Peyer's patch (tissue), 4 donors: ENCODE measurements around the gene ATOH8. TPM values are rescaled to one million over a fixed set of nuclear protein-coding genes. Genes with fewer than 3 reads are reported as not detected.
A peak's percentile ranks its signal among the peaks of the same experiment; 100 is the strongest.

Experiments used
- DNase-seq, 3 donors: peaks; one replicate each; pipeline ENCODE4 v3.0.0-alpha.2; 2017 to 2019
- H3K27ac ChIP-seq, 4 donors: fragments of 200-600 bp; sonication (generic); one replicate each; pipeline ENCODE4 v1.5.1; 2016 to 2019
- H3K27me3 ChIP-seq, 2 donors: fragments of 200-600 bp; sonication (generic); one replicate each; pipeline ENCODE4 v1.5.1; 2019
- H3K36me3 ChIP-seq, 3 donors: fragments of 200-600 bp; sonication (generic); one replicate each; pipeline ENCODE4 v1.5.1; 2016 to 2019
- H3K4me1 ChIP-seq, 4 donors: fragments of 200-600 bp; sonication (generic); one replicate each; pipeline ENCODE4 v1.5.1; 2016 to 2019
- H3K4me3 ChIP-seq, 4 donors: fragments of 200-600 bp; sonication (generic); 1 replicate in 3 of 4; 2 replicates in 1 of 4; pipeline ENCODE4 v1.5.1; 2016 to 2019; ENCODE audit warnings: mild to moderate bottlenecking in 1 of 4
- H3K9me3 ChIP-seq, 4 donors: fragments of 200-600 bp; sonication (generic); one replicate each; pipeline ENCODE4 v1.5.1; 2016 to 2019; ENCODE audit warnings: mild to moderate bottlenecking in 1 of 4
- CTCF ChIP-seq, 6 experiments: fragments of 450-650 bp in 4 of 6; fragments of 200-600 bp in 2 of 6; sonication (generic) in 1 of 6; IDR thresholded peaks; one replicate each; pipeline ENCODE4 v1.5.1; 2017 to 2019; ENCODE audit warnings: antibody characterized with exemption in 6 of 6, mild to moderate bottlenecking in 3 of 6, moderate library complexity in 1 of 6
- POLR2A ChIP-seq, 2 donors: fragments of 450-650 bp; IDR thresholded peaks; one replicate each; pipeline ENCODE4 v1.5.1; 2017; ENCODE audit warnings: antibody characterized with exemption in 2 of 2, mild to moderate bottlenecking in 2 of 2, moderate library complexity in 2 of 2
- total RNA-seq, 4 donors: library from RNA; depleted of rRNA; stranded (reverse); fragments of >200 nt; gene quantifications; one replicate each; pipeline ENCODE4 v1.1.0, GENCODE V29; 2016

Gene ATOH8
- total RNA-seq, 4 donors from 2014 or later = 5.3 to 35.5 (median 13.9) TPM

- Histone ChIP-seq H3K36me3 (no peaks in the 10 kb centered on the region), H3K4me1 (peaks cover 0 to 7% (median 0%) of the 10 kb centered on the region in 4 donors), H3K27ac (no peak overlapping the region), H3K9me3 (no peaks in the 10 kb centered on the region), H3K27me3 (no peaks in the 10 kb centered on the region), H3K4me3 (no peak overlapping the region)
- peak in 1 of 3 donors; percentile 59 for DNase-seq
- TF ChIP-seq POLR2A (IDR thresholded peaks at IDR 0.05) = no peak
- TF ChIP-seq CTCF (IDR thresholded peaks at IDR 0.05) = no peak
These were observed 45.6 kb downstream of the ATOH8 start for GRCh38 chr2:85799215-85799956.

GRCh38 chr2:85800586-85800985, 46.8 kb downstream of the ATOH8 start:
- no peak for TF ChIP-seq POLR2A (IDR thresholded peaks at IDR 0.05)
- no peak for TF ChIP-seq CTCF (IDR thresholded peaks at IDR 0.05)

GRCh38 chr2:85801871-85802270, 48.1 kb downstream of the ATOH8 start:
- no peak for DNase-seq
- TF ChIP-seq CTCF (IDR thresholded peaks at IDR 0.05) (no peak), POLR2A (IDR thresholded peaks at IDR 0.05) (no peak)

More at GRCh38 chr2:85800586-85800985, 46.8 kb downstream of the ATOH8 start:
- Histone ChIP-seq H3K4me3 (no peak overlapping the region), H3K9me3 (no peaks in the 10 kb centered on the region), H3K27ac (no peak overlapping the region), H3K36me3 (no peaks in the 10 kb centered on the region), H3K4me1 (peaks cover 0 to 5% (median 0%) of the 10 kb centered on the region in 4 donors), H3K27me3 (no peaks in the 10 kb centered on the region)
- no peak for DNase-seq

GRCh38 chr2:85802354-85803103, 48.7 kb downstream of the ATOH8 start:
- H3K36me3 ChIP-seq = no peaks in the 10 kb centered on the region
- TF ChIP-seq POLR2A (IDR thresholded peaks at IDR 0.05) (no peak), CTCF (IDR thresholded peaks at IDR 0.05) (no peak)
- no peak for DNase-seq
- no peak overlapping the region for H3K27ac ChIP-seq
- no peak overlapping the region for H3K4me3 ChIP-seq
- no peaks in the 10 kb centered on the region for H3K9me3 ChIP-seq
- no peaks in the 10 kb centered on the region for H3K27me3 ChIP-seq
- no peaks in the 10 kb centered on the region for H3K4me1 ChIP-seq

More at GRCh38 chr2:85801871-85802270, 48.1 kb downstream of the ATOH8 start:
- no peaks in the 10 kb centered on the region for H3K36me3 ChIP-seq
- H3K27me3 ChIP-seq = no peaks in the 10 kb centered on the region
- H3K4me1 ChIP-seq = no peaks in the 10 kb centered on the region
- no peak overlapping the region for H3K4me3 ChIP-seq
- no peak overlapping the region for H3K27ac ChIP-seq
- H3K9me3 ChIP-seq = no peaks in the 10 kb centered on the region

- no peak overlapping the region for H3K27ac ChIP-seq
- no peak for DNase-seq
- no peaks in the 10 kb centered on the region for H3K4me1 ChIP-seq
- H3K9me3 ChIP-seq = no peaks in the 10 kb centered on the region
- TF ChIP-seq POLR2A (IDR thresholded peaks at IDR 0.05) = no peak
- no peak for TF ChIP-seq CTCF (IDR thresholded peaks at IDR 0.05)
- no peaks in the 10 kb centered on the region for H3K36me3 ChIP-seq
- H3K27me3 ChIP-seq = no peaks in the 10 kb centered on the region
- no peak overlapping the region for H3K4me3 ChIP-seq
These were observed 50.1 kb downstream of the ATOH8 start for GRCh38 chr2:85803704-85804425.
